ENCODE measurements around the gene MT1M. TPM values are rescaled to one million over a fixed set of nuclear protein-coding genes. Genes with fewer than 3 reads are reported as not detected.

MT1M gene
- total RNA-seq, 3 donors from 2014 or later (not counting 1 experiment from before 2014, with no cell fraction given), result not detected

DNA sequence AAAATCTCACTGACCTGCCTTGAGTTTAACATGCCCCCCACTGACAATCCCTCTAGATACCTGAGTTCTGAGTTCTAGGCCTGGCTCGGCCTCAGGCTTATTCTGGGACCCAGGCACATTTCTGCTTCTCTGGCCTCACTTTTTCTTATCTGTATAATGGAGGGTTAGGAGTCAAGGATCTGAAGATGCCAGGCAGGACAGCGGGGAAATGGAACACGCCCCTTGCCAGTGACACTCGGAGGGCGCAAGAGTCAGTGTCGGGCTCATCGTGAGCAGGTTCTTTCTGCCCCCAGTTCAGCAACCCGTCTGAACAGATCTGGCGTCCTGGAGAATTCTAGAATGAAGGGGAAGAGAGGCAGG lies 43.7 kb upstream of the MT1M start:
- Histone ChIP-seq H3K4me3 (ENCODE audit: low read length) (no peak overlapping the region), H3K4me1 (ENCODE audit: control insufficient read depth, insufficient read depth, low read length) (peaks cover 7% of the 10 kb centered on the region), H3K9me3 (ENCODE audit: control insufficient read depth, insufficient read depth, low read length) (no peaks in the 10 kb centered on the region), H3K27me3 (ENCODE audit: control insufficient read depth, insufficient read depth, low read length) (peaks cover 12% of the 10 kb centered on the region), H3K27ac (ENCODE audit: low read length) (no peak overlapping the region), H3K36me3 (ENCODE audit: control insufficient read depth, insufficient read depth, low read length) (no peaks in the 10 kb centered on the region)
- Mint-ChIP-seq H3K4me1 (peaks cover 0 to 14% of the 10 kb centered on the region in 2 donors), H3K27ac (no peak overlapping the region), H3K36me3 (no peaks in the 10 kb centered on the region), H3K27me3 (ENCODE audit: low read depth in 2 of 2) (peaks cover 40 to 41% of the 10 kb centered on the region in 2 donors), H3K9me3 (no peaks in the 10 kb centered on the region), H3K4me3 (peak overlapping the region; percentile 41)
- TF ChIP-seq, protein P1, sequence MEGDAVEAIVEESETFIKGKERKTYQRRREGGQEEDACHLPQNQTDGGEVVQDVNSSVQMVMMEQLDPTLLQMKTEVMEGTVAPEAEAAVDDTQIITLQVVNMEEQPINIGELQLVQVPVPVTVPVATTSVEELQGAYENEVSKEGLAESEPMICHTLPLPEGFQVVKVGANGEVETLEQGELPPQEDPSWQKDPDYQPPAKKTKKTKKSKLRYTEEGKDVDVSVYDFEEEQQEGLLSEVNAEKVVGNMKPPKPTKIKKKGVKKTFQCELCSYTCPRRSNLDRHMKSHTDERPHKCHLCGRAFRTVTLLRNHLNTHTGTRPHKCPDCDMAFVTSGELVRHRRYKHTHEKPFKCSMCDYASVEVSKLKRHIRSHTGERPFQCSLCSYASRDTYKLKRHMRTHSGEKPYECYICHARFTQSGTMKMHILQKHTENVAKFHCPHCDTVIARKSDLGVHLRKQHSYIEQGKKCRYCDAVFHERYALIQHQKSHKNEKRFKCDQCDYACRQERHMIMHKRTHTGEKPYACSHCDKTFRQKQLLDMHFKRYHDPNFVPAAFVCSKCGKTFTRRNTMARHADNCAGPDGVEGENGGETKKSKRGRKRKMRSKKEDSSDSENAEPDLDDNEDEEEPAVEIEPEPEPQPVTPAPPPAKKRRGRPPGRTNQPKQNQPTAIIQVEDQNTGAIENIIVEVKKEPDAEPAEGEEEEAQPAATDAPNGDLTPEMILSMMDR (IDR thresholded peaks at IDR 0.05), result no peak
- ATAC-seq (no peak), DNase-seq (no peak)
- intact Hi-C loops (cut with micrococcal nuclease), result no loop called here
- WGBS (ENCODE audit: insufficient coverage), result 41% methylated on average over 9 of the region's 9 CpGs

GRCh38 chr16:56589141-56590039 lies 43.1 kb upstream of the MT1M start, which contains the start of gene MT3:
MT3 (plus strand) TSS chr16:56589528; CDS start chr16:56589591, 63 bp downstream.
- Mint-ChIP-seq H3K27me3 (ENCODE audit: low read depth in 2 of 2) (peaks cover 40 to 41% of the 10 kb centered on the region in 2 donors), H3K4me3 (peak within 1 kb of the TSS; percentile 45), H3K4me1 (peaks cover 0 to 14% of the 10 kb centered on the region in 2 donors), H3K27ac (no peak within 1 kb of the TSS), H3K9me3 (no peaks in the 10 kb centered on the region), H3K36me3 (no peaks in the 10 kb centered on the region)
- H3K36me3 ChIP-seq (ENCODE audit: control insufficient read depth, insufficient read depth, low read length), result no peaks in the 10 kb centered on the region
- TF ChIP-seq, protein P1 (IDR thresholded peaks at IDR 0.05), result no peak
- peaks cover 12% of the 10 kb centered on the region for H3K27me3 ChIP-seq (ENCODE audit: control insufficient read depth, insufficient read depth, low read length)
- intact Hi-C loops (cut with micrococcal nuclease), result no loop called here
- DNase-seq (peak in 1 of 2 donors; percentile 61), ATAC-seq (peak in 1 of 3 donors; percentile 49)
- H3K4me3 ChIP-seq (ENCODE audit: low read length), result no peak within 1 kb of the TSS
- H3K27ac ChIP-seq (ENCODE audit: low read length), result no peak within 1 kb of the TSS
- H3K4me1 ChIP-seq (ENCODE audit: control insufficient read depth, insufficient read depth, low read length), result peaks cover 7% of the 10 kb centered on the region
- H3K9me3 ChIP-seq (ENCODE audit: control insufficient read depth, insufficient read depth, low read length), result no peaks in the 10 kb centered on the region
- WGBS (ENCODE audit: insufficient coverage), result 6% methylated on average over 87 of the region's 87 CpGs

- 70% methylated on average over 3 of the region's 4 CpGs for WGBS (ENCODE audit: insufficient coverage)
- intact Hi-C loops (cut with micrococcal nuclease), result no loop called here
- no peaks in the 10 kb centered on the region for H3K9me3 ChIP-seq (ENCODE audit: control insufficient read depth, insufficient read depth, low read length)
- H3K27ac ChIP-seq (ENCODE audit: low read length), result no peak overlapping the region
- no peaks in the 10 kb centered on the region for H3K36me3 Mint-ChIP-seq
- H3K4me1 Mint-ChIP-seq, result peaks cover 0 to 14% of the 10 kb centered on the region in 2 donors
- TF ChIP-seq, protein P1 (IDR thresholded peaks at IDR 0.05), result no peak
- DNase-seq, result no peak
- H3K27me3 Mint-ChIP-seq (ENCODE audit: low read depth in 2 of 2), result peaks cover 32 to 34% of the 10 kb centered on the region in 2 donors
- H3K27me3 ChIP-seq (ENCODE audit: control insufficient read depth, insufficient read depth, low read length), result peaks cover 12% of the 10 kb centered on the region
- H3K4me3 ChIP-seq (ENCODE audit: low read length), result no peak overlapping the region
- H3K27ac Mint-ChIP-seq, result no peak overlapping the region
- H3K4me1 ChIP-seq (ENCODE audit: control insufficient read depth, insufficient read depth, low read length), result peaks cover 7% of the 10 kb centered on the region
- ATAC-seq, result no peak
- no peaks in the 10 kb centered on the region for H3K9me3 Mint-ChIP-seq
- no peak overlapping the region for H3K4me3 Mint-ChIP-seq
- no peaks in the 10 kb centered on the region for H3K36me3 ChIP-seq (ENCODE audit: control insufficient read depth, insufficient read depth, low read length)
Measured at GRCh38 chr16:56591377-56592060, 40.9 kb upstream of the MT1M start.

Data from natural killer cell (primary cell).